Measurements from ENCODE around the gene MAP6.
"Not testable (repeated sequence)": the region's sequence is repeated elsewhere in the genome, so short reads cannot be mapped to it uniquely, and the experiment has no call there.

The MAP6 gene

DNA sequence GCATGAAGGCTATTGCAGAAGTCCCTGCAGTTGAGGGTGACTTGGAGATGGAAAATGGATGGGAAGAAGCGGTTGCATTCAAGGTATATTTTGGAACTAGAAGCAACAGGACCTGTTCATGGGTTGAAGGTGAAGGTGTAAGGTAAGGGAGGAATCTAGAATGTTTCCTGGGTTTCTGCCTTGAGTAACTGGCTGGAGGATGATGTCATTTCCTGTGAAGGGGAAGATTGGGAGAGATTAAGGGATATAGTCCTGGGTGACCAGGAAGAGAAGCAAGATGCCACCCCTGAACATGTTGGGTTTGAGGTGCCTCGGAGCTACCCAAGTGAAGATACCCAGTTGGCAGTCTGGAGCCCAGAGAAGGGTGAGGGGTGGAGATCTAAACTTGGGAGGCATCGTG, 36.7 kb upstream of the MAP6 start:
- POLR2A ChIA-PET, result no interaction called here
- DNase-seq (ENCODE audit: extremely low spot score), result no peak
- CTCF ChIA-PET, result interaction anchor here (0.6 to 3.0 kb wide), 43 partner anchors 8 to 703 kb away, joined by 3 to 39 read pairs (median 4); partner anchors contain the start of gene MOGAT2
- TF ChIP-seq, protein P1, sequence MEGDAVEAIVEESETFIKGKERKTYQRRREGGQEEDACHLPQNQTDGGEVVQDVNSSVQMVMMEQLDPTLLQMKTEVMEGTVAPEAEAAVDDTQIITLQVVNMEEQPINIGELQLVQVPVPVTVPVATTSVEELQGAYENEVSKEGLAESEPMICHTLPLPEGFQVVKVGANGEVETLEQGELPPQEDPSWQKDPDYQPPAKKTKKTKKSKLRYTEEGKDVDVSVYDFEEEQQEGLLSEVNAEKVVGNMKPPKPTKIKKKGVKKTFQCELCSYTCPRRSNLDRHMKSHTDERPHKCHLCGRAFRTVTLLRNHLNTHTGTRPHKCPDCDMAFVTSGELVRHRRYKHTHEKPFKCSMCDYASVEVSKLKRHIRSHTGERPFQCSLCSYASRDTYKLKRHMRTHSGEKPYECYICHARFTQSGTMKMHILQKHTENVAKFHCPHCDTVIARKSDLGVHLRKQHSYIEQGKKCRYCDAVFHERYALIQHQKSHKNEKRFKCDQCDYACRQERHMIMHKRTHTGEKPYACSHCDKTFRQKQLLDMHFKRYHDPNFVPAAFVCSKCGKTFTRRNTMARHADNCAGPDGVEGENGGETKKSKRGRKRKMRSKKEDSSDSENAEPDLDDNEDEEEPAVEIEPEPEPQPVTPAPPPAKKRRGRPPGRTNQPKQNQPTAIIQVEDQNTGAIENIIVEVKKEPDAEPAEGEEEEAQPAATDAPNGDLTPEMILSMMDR (IDR thresholded peaks at IDR 0.05; ENCODE audit: control extremely low read depth, extremely low read depth, low read depth, missing control alignments), result no peak

DNA sequence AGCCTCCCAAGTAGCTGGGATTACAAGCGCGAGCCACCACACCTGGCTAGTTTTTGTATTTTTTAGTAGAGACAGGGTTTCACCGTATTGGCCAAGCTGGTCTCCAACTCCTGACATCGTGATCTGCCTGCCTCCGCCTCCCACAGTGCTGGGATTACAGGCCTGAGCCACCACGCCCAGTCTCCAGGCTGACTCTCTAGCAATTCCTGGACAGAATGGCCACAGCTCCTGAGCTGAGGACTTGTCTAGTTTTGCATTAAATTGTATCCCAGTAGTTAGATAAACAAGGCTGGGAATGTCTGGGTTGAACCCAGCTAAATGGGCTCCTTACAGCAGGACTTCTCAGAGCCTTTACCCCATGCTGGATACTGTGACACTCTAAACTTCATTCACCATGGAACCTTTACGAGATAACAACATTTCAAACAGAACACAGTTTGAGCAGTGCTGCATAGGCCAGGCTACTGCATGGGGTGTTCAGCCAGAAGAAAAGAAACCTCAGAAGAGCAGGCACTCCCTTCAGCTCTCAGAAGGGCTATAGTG, 34.9 kb upstream of the MAP6 start:
- no peak for DNase-seq (ENCODE audit: extremely low spot score)
- CTCF ChIA-PET, result interaction anchor here (1.2 kb wide), 1 partner anchor 448 kb away, joined by 4 read pairs; no protein-coding TSS in a partner anchor
- TF ChIP-seq, protein P1 (IDR thresholded peaks at IDR 0.05; ENCODE audit: control extremely low read depth, extremely low read depth, low read depth, missing control alignments), result no peak
- POLR2A ChIA-PET, result no interaction called here

DNA sequence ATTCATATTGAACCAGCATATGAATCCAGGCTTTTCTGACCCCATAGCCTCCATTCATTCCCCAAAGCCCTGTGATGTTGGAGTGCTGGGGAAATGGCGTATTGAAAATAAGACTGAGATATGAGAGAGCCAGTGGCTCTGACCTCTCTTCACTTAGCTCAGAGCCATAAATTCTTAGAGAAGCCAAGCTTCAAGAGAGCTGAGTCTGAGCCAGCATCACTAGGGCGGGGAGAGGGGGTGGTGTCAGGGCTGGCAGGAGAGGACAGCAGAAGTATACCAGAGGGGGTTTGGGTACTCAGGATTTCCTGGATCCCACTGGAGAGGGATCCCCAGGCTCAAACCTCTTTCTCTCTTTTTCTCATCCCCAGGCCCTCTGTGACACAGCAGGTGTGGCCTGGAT, 32.1 kb upstream of the MAP6 start:
- CTCF ChIA-PET, result no interaction called here
- TF ChIP-seq, protein P1 (IDR thresholded peaks at IDR 0.05; ENCODE audit: control extremely low read depth, extremely low read depth, low read depth, missing control alignments), result no peak

DNA sequence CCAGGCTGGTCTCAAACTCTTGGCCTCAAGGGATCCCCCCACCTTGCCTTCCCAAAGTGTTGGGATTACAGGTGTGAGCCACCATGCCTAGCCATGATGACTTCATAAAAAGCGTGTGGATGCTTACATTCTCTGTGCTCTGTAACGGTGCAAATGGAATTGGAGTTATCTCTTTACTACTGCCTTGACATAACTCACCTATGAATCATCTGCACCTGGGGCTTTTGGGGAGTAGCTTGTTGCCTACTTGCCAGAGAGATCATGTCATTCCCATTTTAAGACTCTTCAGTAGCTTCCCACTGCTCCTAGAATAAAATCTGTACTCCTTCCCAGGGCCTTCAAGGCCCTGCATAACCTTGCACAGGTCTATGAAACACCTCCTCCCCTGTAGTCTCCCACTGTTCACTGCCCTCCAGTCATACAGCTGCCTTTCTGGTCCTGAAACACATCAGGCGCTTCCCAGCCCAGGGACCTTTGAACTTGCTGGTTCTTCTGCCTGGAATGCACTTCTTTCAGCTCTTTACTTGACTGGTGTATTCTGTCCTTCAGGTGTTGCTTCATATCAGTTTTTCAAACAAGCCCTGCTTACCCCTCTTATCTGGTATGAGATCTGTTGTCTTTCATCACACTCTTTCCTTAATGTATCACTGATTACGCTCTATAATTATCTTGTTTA, 29.2 kb upstream of the MAP6 start:
- no peak for DNase-seq (ENCODE audit: extremely low spot score)
- ChIA-PET POLR2A (interaction anchor here (0.7 kb wide), 1 partner anchor 136 kb away, joined by 3 read pairs; the partner anchor contains the start of gene SERPINH1), CTCF (interaction anchor here (1.2 to 1.9 kb wide), 3 partner anchors 8 to 23 kb away, joined by 3 to 9 read pairs (median 4); no protein-coding TSS in a partner anchor)
- TF ChIP-seq, protein P1 (IDR thresholded peaks at IDR 0.05; ENCODE audit: control extremely low read depth, extremely low read depth, low read depth, missing control alignments), result no peak

More for the DNA sequence above, 32.1 kb upstream of the MAP6 start:
- POLR2A ChIA-PET, result no interaction called here
- no peak for DNase-seq (ENCODE audit: extremely low spot score)

DNA sequence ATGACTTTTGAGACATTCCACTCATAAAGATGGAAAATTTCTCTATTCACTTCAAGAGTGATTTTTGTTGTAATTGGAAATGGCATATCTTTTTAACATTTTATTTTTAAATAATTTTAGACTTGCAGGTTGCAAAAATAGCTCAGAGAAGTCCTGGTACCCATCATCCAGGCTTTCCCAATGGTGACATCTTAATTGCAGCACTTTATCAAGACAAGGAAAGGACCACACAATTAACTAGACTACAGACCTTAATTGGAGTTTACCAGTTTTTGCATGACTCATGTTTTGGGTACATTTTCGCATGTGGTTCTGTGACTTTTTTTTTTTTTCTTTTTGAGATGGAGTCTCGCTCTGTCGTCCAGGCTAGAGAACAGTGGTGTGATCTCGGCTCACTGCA, 23.0 kb upstream of the MAP6 start:
- TF ChIP-seq, protein P1 (IDR thresholded peaks at IDR 0.05; ENCODE audit: control extremely low read depth, extremely low read depth, low read depth, missing control alignments), result no peak
- CTCF ChIA-PET, result interaction anchor here (1.3 kb wide), 1 partner anchor 14 kb away, joined by 3 read pairs; no protein-coding TSS in a partner anchor
- POLR2A ChIA-PET, result no interaction called here
- no peak for DNase-seq (ENCODE audit: extremely low spot score)

DNA sequence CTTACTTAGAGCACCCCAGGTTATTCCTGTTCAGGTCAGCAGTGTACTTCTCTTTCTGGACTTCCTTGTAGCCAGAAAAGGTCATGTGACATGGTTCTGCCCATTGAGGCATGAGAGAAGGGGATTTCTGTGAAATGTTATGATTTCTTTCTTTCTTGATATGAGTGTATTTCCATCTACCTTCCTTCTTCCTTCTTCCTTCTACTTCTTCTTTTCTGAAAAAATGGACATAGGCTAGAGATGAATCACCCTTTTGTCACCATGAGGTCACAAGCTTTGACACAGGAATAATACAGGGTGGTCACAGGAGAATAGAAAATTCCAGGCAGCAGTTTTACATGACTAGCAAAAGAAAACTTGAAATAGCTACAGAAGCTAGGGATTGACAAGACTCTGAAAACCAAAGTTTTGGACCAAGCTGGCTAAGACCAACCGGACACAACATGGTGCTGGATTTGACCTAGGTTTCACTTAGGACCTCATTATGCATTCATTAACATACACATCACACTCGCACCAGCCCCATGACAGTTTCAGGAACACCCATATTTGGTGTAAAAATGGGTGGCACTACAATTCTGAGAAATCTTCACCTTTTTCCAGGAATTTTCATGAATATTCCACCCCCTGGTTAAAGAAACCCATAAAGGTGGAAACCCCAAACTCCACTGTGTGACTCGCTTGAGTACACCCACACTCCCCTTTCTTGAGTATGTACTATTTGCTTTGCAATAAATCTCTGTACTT, 21.2 kb upstream of the MAP6 start:
- POLR2A ChIA-PET, result no interaction called here
- CTCF ChIA-PET, result interaction anchor here (0.7 to 0.9 kb wide), 2 partner anchors 12 to 16 kb away, joined by 3 to 4 read pairs; no protein-coding TSS in a partner anchor
- TF ChIP-seq, protein P1 (IDR thresholded peaks at IDR 0.05; ENCODE audit: control extremely low read depth, extremely low read depth, low read depth, missing control alignments), result no peak
- DNase-seq (ENCODE audit: extremely low spot score), result peak; percentile 46

DNA sequence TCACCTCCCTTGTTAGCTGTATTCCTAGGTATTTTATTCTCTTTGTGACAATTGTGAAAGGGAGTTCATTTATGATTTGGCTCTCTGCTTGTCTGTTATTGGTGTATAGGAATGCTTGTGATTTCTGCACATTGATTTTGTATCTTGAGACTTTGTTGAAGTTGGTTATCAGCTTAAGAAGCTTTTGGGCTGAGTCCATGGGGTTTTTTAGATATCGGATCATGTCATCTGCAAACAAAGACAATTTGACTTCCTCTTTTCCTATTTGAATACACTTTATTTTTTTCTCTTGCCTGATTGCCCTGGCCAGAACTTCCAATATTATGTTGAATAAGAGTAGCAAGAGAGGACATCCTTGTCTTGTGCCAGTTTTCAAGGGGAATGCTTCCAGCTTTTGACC, 15.0 kb upstream of the MAP6 start:
- CTCF ChIA-PET, result interaction anchor here (0.8 to 1.3 kb wide), 3 partner anchors 22 to 468 kb away, joined by 3 read pairs; no protein-coding TSS in a partner anchor
- POLR2A ChIA-PET; DNase-seq (ENCODE audit: extremely low spot score): not testable (repeated sequence)

Measured in GM10248 (cell line).